ENCODE data around the gene MINPP1. TPM values are rescaled to one million over a fixed set of nuclear protein-coding genes. Genes with fewer than 3 reads are reported as not detected.

MINPP1 gene
- polyA plus RNA-seq, 1 donor from 2014 or later, result 60.2 TPM

DNA sequence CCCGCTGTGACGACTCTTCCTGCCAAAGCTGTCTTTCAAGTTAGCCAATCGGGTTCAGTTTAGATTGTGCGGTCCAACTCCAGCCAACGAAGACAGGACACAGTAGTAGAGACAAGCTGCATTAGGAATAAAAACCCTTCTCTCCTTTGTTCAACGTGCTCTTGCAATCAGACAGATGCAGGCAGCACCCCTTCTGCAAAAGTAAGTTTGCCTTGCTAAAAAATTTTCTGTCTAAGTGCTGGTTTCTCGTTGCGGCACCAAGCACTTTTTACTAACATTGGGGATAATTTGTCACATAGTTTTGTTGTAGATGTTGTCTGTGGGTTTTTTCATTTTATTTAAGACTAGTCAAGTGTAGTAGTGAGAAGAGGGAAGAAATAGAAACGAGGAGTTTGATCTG is 58.1 kb downstream of the MINPP1 start:
- H3K9ac ChIP-seq (ENCODE audit: low read length), result no peak overlapping the region
- no peak overlapping the region for H3K27ac ChIP-seq (ENCODE audit: low read length)
- no peak overlapping the region for H3K4me3 ChIP-seq (ENCODE audit: low read length)
- no peak overlapping the region for H2AFZ ChIP-seq (ENCODE audit: low read depth, low read length)
- no peak overlapping the region for H3K4me2 ChIP-seq (ENCODE audit: low read length)
- TF ChIP-seq, protein P1, sequence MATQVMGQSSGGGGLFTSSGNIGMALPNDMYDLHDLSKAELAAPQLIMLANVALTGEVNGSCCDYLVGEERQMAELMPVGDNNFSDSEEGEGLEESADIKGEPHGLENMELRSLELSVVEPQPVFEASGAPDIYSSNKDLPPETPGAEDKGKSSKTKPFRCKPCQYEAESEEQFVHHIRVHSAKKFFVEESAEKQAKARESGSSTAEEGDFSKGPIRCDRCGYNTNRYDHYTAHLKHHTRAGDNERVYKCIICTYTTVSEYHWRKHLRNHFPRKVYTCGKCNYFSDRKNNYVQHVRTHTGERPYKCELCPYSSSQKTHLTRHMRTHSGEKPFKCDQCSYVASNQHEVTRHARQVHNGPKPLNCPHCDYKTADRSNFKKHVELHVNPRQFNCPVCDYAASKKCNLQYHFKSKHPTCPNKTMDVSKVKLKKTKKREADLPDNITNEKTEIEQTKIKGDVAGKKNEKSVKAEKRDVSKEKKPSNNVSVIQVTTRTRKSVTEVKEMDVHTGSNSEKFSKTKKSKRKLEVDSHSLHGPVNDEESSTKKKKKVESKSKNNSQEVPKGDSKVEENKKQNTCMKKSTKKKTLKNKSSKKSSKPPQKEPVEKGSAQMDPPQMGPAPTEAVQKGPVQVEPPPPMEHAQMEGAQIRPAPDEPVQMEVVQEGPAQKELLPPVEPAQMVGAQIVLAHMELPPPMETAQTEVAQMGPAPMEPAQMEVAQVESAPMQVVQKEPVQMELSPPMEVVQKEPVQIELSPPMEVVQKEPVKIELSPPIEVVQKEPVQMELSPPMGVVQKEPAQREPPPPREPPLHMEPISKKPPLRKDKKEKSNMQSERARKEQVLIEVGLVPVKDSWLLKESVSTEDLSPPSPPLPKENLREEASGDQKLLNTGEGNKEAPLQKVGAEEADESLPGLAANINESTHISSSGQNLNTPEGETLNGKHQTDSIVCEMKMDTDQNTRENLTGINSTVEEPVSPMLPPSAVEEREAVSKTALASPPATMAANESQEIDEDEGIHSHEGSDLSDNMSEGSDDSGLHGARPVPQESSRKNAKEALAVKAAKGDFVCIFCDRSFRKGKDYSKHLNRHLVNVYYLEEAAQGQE (IDR thresholded peaks at IDR 0.05; ENCODE audit: borderline replicate concordance), result no peak
- no peak for TF ChIP-seq SMC3 (conservative IDR thresholded peaks at IDR 0.05; ENCODE audit: poor library complexity)
- TF ChIP-seq EZH2 (IDR thresholded peaks at IDR 0.05; ENCODE audit: borderline replicate concordance, insufficient read depth, low read length, poor library complexity, severe bottlenecking), result no peak
- TF ChIP-seq RAD21 (conservative IDR thresholded peaks at IDR 0.05), result no peak
- TF ChIP-seq EP300 (conservative IDR thresholded peaks at IDR 0.05; ENCODE audit: poor library complexity, severe bottlenecking), result no peak
- TF ChIP-seq, protein P2, sequence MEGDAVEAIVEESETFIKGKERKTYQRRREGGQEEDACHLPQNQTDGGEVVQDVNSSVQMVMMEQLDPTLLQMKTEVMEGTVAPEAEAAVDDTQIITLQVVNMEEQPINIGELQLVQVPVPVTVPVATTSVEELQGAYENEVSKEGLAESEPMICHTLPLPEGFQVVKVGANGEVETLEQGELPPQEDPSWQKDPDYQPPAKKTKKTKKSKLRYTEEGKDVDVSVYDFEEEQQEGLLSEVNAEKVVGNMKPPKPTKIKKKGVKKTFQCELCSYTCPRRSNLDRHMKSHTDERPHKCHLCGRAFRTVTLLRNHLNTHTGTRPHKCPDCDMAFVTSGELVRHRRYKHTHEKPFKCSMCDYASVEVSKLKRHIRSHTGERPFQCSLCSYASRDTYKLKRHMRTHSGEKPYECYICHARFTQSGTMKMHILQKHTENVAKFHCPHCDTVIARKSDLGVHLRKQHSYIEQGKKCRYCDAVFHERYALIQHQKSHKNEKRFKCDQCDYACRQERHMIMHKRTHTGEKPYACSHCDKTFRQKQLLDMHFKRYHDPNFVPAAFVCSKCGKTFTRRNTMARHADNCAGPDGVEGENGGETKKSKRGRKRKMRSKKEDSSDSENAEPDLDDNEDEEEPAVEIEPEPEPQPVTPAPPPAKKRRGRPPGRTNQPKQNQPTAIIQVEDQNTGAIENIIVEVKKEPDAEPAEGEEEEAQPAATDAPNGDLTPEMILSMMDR (IDR thresholded peaks at IDR 0.05; ENCODE audit: poor library complexity, severe bottlenecking), result no peak
- no peak for TF ChIP-seq TAF1 (IDR thresholded peaks at IDR 0.05; ENCODE audit: low read depth)
- TF ChIP-seq MXI1 (conservative IDR thresholded peaks at IDR 0.05; ENCODE audit: poor library complexity, severe bottlenecking), result no peak
- no peak for TF ChIP-seq POLR2AphosphoS5 (IDR thresholded peaks at IDR 0.05)
- no peaks in the 10 kb centered on the region for H3K36me3 ChIP-seq (ENCODE audit: insufficient read depth, low read length)
- H3K9me2 ChIP-seq (ENCODE audit: insufficient read depth, low read length), result no peaks in the 10 kb centered on the region
- no peaks in the 10 kb centered on the region for H3K79me2 ChIP-seq (replicated peaks; ENCODE audit: insufficient read depth, low read length)
- no peaks in the 10 kb centered on the region for H3K9me3 ChIP-seq (ENCODE audit: low read length)
- H4K20me1 ChIP-seq (ENCODE audit: insufficient read depth), result no peaks in the 10 kb centered on the region
- no peaks in the 10 kb centered on the region for H3K27me3 ChIP-seq (ENCODE audit: insufficient read depth, low read depth, low read length)
- H3F3A ChIP-seq (ENCODE audit: insufficient read depth, low read length, poor library complexity, severe bottlenecking), result no peaks in the 10 kb centered on the region

DNA sequence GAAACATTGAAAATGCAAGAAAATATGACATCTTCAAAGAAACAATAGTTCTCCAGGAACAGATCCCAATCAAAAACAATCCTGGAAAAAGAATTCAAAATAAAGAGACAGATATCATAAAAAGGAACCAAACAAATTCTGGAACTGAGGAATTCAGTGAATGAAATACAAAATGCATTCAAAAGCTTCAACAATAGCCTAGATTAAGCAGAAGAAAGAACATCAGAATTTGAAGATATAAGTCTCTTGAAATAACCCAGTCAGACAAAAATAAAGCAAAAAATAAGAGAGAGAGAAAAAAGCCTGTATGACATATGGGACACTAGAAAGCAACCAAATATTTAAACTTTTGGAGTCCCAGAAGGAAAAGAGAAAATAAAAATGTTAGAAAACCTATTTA is 60.3 kb downstream of the MINPP1 start:
- H4K20me1 ChIP-seq (ENCODE audit: insufficient read depth), result no peaks in the 10 kb centered on the region
- H3F3A ChIP-seq (ENCODE audit: insufficient read depth, low read length, poor library complexity, severe bottlenecking), result no peaks in the 10 kb centered on the region
- H3K79me2 ChIP-seq (replicated peaks; ENCODE audit: insufficient read depth, low read length), result no peaks in the 10 kb centered on the region
- no peaks in the 10 kb centered on the region for H3K36me3 ChIP-seq (ENCODE audit: insufficient read depth, low read length)
- no peak overlapping the region for H3K27ac ChIP-seq (ENCODE audit: low read length)
- TF ChIP-seq, protein P1 (IDR thresholded peaks at IDR 0.05; ENCODE audit: borderline replicate concordance), result no peak
- TF ChIP-seq EP300 (conservative IDR thresholded peaks at IDR 0.05; ENCODE audit: poor library complexity, severe bottlenecking) (no peak), RAD21 (conservative IDR thresholded peaks at IDR 0.05) (no peak), TAF1 (IDR thresholded peaks at IDR 0.05; ENCODE audit: low read depth) (no peak), POLR2AphosphoS5 (IDR thresholded peaks at IDR 0.05) (no peak), MXI1 (conservative IDR thresholded peaks at IDR 0.05; ENCODE audit: poor library complexity, severe bottlenecking) (no peak), EZH2 (IDR thresholded peaks at IDR 0.05; ENCODE audit: borderline replicate concordance, insufficient read depth, low read length, poor library complexity, severe bottlenecking) (no peak), SMC3 (conservative IDR thresholded peaks at IDR 0.05; ENCODE audit: poor library complexity) (no peak)
- TF ChIP-seq, protein P2 (IDR thresholded peaks at IDR 0.05; ENCODE audit: poor library complexity, severe bottlenecking), result no peak
- H3K9me3 ChIP-seq (ENCODE audit: low read length), result no peaks in the 10 kb centered on the region
- H3K27me3 ChIP-seq (ENCODE audit: insufficient read depth, low read depth, low read length), result no peaks in the 10 kb centered on the region
- no peak overlapping the region for H3K4me3 ChIP-seq (ENCODE audit: low read length)
- no peak overlapping the region for H3K9ac ChIP-seq (ENCODE audit: low read length)
- no peaks in the 10 kb centered on the region for H3K9me2 ChIP-seq (ENCODE audit: insufficient read depth, low read length)
- H3K4me2 ChIP-seq (ENCODE audit: low read length), result no peak overlapping the region
- H2AFZ ChIP-seq (ENCODE audit: low read depth, low read length), result no peak overlapping the region

Measured in neural cell (in vitro differentiated cells).